GM11168 (cell line): Measurements from ENCODE around the gene VILL.

Source experiments
- in situ Hi-C: fragments of 300-500 bp; cut with MboI; formaldehyde crosslinking; loops from one replicate; pipeline ENCODE4 v1.12.0; 2022; ENCODE audit warnings: low sequenced_read_pairs; ENCODE audit not compliant: unreplicated experiment

VILL gene

DNA sequence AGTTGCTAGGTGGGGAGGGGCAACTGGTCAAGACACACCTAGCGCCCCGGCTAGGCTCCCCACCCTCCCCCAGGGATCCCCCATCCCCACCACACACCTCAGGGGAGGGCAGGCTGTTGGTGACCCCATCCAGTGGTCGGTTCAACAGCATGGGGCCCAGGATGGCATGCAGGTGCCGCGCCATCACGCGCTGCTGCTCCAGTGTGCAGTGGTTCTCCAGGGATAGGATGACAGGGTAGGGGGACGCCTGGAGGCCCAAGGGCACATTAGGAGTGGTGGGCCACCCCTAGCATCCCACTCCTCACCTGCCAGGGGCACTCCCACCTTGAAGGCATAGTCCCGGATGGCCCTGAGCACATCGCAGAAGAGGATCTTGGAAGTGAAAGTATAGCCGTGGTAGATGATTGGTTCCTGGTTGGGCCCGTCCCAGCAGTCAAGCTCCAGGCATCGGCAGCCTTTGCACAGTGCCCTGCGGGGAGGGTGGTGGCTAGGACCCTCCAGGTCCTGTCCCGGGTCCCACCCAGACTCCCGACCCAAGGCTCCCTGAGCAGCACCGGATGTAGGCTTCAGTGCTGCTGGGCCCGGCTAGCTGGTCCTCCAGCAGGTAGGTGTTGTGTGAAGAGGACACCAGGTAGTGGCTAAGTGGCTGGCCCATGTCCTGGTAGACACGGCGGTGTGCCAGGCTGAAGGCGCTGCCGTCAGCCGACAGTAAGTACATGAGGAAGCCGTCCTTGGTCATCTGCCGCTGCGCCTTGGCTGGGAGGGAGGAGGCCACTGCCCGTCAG lies 19.4 kb downstream of the VILL start:
- in situ Hi-C loops: no loop called here

- in situ Hi-C loops: no loop called here
Observed at GRCh38 chr3:38011111-38011510, 20.5 kb downstream of the VILL start.

GRCh38 chr3:38015485-38015884 lies 24.9 kb downstream of the VILL start:
- in situ Hi-C loops: no loop called here

- in situ Hi-C loops: no loop called here
Observed at GRCh38 chr3:38015984-38016383, 25.4 kb downstream of the VILL start.

DNA sequence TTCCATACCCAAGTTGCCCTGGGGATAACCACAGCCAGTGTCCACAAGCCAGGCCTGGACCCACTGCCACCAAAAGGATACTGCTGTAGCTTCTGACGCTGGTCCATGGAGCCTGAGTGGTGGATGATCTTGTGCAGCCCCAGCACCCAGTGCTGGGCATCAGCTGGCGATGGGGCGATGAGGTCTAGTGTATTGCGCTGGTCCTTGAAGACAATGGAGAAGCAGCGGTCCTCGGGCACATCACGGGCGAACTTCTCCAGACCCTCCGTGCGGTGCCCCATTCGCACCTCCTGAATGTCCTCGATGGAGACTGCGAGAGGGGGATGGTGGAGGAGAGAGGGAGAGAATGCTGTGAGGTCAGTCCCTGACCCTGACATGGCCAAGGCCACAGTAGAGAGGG lies 25.8 kb downstream of the VILL start:
- in situ Hi-C loops: no loop called here

- in situ Hi-C loops: no loop called here
Observed at GRCh38 chr3:38016847-38017444, 26.4 kb downstream of the VILL start.

DNA sequence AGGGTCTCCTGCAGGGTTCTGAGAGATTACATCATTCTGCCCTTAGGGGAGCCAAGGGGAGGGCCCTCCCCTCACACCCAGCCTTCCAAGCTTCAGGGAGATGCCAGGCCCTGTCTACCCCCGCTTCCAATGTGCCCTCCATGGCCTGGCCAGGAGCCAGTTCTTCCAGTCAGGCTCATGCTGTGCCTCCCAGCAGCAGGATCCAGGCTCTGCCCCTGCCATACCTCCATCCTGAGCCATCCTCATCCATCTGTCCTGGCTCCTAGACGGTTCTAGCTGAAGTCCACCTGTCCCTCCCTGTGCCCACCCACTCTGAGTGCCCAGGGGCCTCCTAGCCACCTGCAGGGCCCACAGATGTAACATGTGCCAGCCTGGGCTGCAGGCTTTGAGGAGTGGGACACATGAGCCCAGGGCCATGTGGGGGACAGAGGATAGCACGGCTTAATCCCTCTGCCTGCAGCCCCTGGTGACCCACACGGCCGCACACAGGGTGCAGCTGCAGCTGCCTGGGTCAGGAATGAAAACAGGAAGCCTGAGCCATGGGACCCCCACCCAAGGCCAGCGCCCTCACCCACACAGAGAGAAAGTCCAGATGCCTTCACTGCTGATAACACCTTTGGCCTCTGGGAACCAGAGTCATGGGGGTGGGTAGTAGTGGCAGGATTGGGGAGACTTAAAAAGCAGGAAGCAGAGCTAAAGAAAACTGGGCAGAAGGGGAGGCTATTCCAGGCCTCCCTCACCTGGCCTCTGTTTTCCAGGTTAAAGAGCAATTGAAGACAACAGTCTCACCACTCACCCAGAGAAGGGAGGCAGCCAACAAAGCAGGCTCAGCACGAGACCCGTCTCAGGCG lies 27.1 kb downstream of the VILL start:
- in situ Hi-C loops: no loop called here

DNA sequence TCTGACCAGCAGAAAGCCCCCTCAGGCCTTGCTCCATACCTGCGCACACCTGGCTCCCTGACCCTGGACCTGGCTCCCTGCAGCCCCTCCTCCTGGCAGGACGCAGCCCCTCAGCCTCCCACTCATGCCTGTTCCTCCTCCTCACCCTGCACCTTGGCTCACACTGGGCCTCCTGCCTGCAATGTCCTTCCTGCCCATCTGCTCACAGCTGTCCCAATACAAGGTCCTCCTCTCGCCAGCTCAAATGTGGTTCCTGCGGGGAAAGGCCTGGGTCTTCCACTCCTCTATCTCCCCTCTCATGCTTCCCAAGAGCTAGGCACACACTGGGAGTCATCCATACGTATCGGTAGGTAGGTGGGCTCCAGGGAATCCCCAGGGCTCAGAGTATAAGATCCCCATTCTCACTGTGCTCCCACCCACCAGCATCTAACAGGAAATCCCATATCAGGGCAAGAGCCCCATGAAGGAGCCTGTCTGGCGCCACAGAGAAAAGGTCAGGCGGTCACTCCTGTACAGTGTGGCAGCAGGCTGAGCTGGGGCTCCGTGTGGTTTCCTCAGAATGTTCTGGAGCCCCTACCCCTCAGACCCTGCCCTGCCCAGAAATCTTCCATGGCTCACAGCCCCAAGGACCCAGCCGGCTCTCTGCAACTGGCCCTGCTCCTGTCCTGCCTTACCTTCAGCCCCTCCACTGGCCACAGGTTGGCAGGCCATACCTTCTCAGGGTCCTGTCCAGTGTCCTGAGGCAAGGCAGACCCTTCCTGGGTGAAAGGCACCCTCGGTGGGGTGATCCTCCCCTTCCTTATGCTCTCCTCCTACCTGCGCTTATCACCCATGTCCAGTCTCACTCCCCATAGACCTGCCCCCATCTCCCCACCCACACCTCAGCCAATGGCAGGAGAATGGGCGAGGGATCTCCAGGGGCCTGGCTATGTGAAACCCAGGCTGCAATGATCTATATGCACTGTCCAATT lies 28.0 kb downstream of the VILL start:
- in situ Hi-C loops: no loop called here

DNA sequence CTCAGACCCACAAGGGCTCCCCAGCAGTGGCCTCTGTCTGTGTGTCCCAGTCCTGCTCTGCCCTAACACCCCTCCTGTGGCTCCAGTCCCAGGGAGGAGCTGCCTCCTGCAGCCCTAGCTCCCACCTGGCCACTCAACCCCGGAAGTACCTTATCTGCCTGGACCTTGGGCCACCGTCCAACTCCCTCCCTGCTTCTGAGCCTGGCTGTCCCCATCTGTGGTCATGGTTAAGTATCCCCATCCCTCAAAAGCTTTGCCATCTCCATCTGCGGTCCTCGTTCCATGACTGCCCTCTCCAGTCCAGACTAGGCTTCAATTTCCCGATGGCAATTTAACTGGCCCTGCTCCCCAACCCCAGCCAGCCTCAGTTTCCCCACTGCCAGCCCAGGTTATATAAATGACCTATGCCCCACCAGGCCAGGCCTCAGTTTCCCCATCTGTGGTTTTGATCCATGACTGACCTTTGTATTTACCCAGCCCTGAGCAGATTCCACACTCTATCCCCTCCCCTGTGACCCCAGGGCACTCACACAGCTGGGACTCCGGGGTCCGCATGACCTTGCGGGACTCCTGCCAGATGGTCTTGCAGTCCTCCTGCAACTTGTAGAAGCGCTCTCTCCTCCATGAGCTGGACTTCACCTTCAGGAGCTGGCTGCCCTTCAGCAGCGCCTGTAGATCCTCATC lies 29.2 kb downstream of the VILL start:
- in situ Hi-C loops: no loop called here

DNA sequence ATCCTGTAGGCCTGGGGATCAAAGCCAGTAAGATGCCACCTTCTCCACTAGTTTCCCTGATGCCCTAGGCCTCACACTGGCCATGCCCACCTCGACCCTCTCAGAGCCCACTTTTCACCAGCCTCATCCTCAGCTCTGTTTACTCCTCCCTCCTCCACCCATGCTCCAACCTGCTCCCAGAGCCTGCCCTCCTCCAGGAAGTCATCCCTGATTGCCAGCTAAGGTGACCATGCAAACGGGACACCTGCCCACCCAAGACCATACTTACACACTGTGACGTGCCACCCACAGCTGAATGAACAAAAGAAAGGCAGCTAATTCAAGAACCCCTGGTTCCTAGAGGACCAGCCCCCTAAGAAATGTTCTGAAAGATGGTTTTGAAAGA lies 29.7 kb downstream of the VILL start:
- in situ Hi-C loops: no loop called here

GRCh38 chr3:38021196-38021595 lies 30.6 kb downstream of the VILL start:
- in situ Hi-C loops: no loop called here

DNA sequence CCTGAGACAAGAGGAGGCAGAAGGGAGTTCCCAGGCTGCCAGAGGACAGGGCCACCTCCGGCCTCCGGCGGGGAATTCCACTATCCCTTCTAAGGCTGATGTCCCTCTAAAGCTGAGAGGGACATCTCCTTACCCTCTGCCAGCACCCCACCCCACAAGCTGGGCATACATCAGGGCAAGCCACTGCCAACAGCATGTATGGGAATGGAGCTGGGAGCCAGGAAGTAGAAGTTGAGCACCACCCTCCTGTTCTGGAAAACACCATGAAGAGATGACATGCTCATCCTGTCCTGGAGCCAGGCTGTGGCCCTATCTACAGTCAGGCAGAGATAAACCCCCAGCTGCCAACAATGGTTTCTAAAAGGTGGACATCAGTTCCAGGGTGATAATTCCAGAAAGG lies 31.7 kb downstream of the VILL start:
- in situ Hi-C loops: no loop called here

DNA sequence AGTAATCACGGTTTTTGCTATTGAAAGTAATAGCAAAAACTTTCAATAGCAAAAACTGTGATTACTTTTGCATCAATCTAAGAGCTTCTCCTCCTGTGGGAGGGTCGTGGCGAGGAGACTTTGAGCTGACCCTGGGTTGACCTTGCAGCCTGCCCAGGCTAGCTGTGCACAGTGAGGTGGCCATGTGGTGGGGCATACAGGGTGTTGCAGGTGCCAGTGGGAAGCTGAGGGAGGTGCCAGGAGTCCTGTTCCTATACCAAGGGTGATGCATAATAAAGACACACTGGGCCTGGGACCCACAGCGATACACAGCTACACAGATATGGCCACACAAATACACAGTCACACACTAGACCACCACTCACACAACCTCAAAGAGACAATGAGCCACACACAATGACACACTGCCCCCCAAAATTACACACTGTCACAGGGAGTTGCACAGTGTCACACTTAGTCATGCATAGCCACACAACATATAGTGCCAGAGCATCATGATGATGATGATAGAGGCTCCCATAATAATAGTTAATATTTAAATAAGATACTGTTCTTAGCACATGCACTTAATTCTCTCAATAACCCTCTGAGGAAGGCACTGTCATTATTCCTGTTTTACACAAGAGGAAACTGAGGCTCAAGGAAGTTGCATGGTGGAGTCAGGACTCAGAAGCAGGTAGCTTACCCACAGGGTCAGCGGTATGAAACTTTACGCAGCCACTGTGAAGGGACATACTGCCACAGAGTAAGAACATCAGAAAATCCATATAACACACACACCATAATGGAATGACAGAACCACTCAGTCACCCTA lies 32.5 kb downstream of the VILL start:
- in situ Hi-C loops: no loop called here

DNA sequence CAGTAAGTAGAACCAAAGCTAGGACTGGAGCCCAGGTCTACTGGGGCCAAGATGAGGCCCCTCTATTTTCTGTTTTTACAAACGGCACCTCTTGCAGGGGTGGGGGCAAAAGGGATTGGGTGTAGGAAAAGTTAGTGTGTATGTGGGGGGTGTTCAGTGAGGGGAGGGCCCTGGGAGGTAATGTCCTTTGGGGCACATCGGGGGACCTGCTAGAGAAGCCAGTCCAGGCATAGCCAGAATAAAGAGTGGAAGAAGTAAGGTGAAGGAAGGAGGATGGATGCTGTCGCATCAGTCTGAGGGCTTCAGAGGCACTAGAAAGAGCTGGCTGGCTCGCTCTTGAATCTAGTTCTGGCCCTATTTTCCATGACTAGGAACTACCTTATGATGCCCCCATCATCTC lies 36.3 kb downstream of the VILL start:
- in situ Hi-C loops: no loop called here

DNA sequence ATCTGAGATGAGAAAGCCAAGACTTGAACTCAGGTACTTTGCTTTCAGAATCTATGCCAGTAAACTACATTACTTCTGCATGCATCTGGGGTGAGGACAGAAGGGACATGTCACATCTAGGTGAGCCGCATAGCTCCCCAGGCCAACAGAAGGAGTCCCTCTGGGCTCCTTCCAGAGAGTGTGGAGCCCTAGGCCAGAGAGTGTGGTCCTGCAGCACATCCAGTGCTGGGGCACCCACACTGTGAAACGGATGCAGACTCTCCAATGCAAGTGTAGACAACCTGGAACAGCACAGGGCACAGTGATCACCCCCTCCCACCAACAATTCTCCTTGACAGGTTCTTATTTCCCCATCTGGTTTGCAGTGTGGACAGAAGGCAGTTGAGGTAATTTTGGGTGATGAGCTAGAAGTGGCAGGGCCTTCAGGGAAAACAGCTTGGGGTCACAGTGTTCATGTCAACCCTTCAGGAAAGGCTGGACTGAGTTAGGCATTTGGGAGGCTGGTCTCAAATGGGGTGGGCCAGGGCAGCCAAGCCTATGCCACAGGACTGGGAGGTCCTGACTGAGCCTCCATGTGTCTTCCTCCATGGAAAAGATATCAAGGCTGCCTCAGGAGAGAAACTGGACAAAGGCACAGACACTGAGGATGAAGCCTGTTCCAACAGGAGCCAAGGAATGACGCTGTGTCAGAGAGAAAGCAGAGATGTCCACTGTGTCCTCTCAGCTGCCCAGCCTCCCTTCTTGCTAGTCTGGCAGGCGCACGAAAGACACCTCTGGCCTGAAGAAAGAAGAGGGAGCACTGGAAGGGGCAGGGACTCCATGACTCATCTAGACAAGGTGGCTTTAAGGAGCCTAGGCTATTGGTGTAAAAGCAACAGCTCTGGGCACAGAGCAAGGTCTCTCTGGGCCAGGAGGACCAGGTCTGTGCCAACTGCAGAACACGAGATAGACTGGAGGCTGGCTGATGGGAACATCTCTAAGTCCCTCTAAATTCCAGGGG lies 37.2 kb downstream of the VILL start:
- in situ Hi-C loops: no loop called here

GRCh38 chr3:38028621-38029361 lies 38.2 kb downstream of the VILL start:
- in situ Hi-C loops: no loop called here
